Left lobe of liver (tissue), 2 donors: Measurements from ENCODE around the gene DYNC1I1. TPM values are rescaled to one million over a fixed set of nuclear protein-coding genes. Genes with fewer than 3 reads are reported as not detected.

Experiments used
- ATAC-seq: fragments of 200-7000 bp; cut with Tn5 transposase; one replicate; pipeline ENCODE4 v1.9.1; 2020; ENCODE audit warnings: mild to moderate bottlenecking, moderate library complexity
- DNase-seq: peaks from one replicate; pipeline ENCODE4 v3.0.0-alpha.2; 2020; ENCODE audit warnings: low spot score
- total RNA-seq: library from RNA; stranded (reverse); gene quantifications from one replicate; pipeline ENCODE4 v1.2.1, GENCODE V29; 2021
- donor health status: DM: no; HTN: no; CAD: no; lungs with moderate emphysema.
- donor health status: DM: no; HTN: yes; CAD: no.

Gene DYNC1I1
- total RNA-seq, 1 donor from 2014 or later: 0.15 TPM

- ATAC-seq (no peak), DNase-seq (no peak)
Observed at GRCh38 chr7:95845007-95845406, 72.7 kb downstream of the DYNC1I1 start.

GRCh38 chr7:95847061-95847460 is 74.7 kb downstream of the DYNC1I1 start:
- DNase-seq (no peak), ATAC-seq (no peak)

GRCh38 chr7:95859429-95859828 is 87.1 kb downstream of the DYNC1I1 start:
- DNase-seq (no peak), ATAC-seq (no peak)

GRCh38 chr7:95861041-95861440 is 88.7 kb downstream of the DYNC1I1 start:
- ATAC-seq (no peak), DNase-seq (no peak)

- no peak for DNase-seq
- ATAC-seq: no peak
Observed at GRCh38 chr7:95863623-95864022, 91.3 kb downstream of the DYNC1I1 start.

- ATAC-seq (no peak), DNase-seq (no peak)
Observed at GRCh38 chr7:95865716-95866371, 93.5 kb downstream of the DYNC1I1 start.

GRCh38 chr7:95867309-95867708 is 95.0 kb downstream of the DYNC1I1 start:
- DNase-seq (no peak), ATAC-seq (no peak)

- ATAC-seq (peak; percentile 87), DNase-seq (no peak)
Observed at GRCh38 chr7:95871075-95871848, 98.9 kb downstream of the DYNC1I1 start.

- DNase-seq: no peak
- ATAC-seq: no peak
Observed at GRCh38 chr7:95871896-95872295, 99.5 kb downstream of the DYNC1I1 start.

- no peak for ATAC-seq
- no peak for DNase-seq
Observed at GRCh38 chr7:95874129-95874528, 101.8 kb downstream of the DYNC1I1 start.

GRCh38 chr7:95874541-95875265 is 102.3 kb downstream of the DYNC1I1 start:
- no peak for ATAC-seq
- DNase-seq: no peak

- ATAC-seq: peak; percentile 92
- peak; percentile 64 for DNase-seq
Observed at GRCh38 chr7:95875519-95875918, 103.2 kb downstream of the DYNC1I1 start.

- ATAC-seq: no peak
- no peak for DNase-seq
Observed at GRCh38 chr7:95878677-95879076, 106.3 kb downstream of the DYNC1I1 start.

- ATAC-seq (no peak), DNase-seq (no peak)
Observed at GRCh38 chr7:95881597-95881996, 109.2 kb downstream of the DYNC1I1 start.

GRCh38 chr7:95883217-95883616 is 110.9 kb downstream of the DYNC1I1 start:
- DNase-seq (no peak), ATAC-seq (no peak)

GRCh38 chr7:95886501-95887090 is 114.2 kb downstream of the DYNC1I1 start:
- ATAC-seq (peak; percentile 31), DNase-seq (no peak)

GRCh38 chr7:95893484-95893883 is 121.1 kb downstream of the DYNC1I1 start:
- no peak for DNase-seq
- ATAC-seq: no peak

- DNase-seq (no peak), ATAC-seq (no peak)
Observed at GRCh38 chr7:95897557-95898251, 125.3 kb downstream of the DYNC1I1 start.

GRCh38 chr7:95899919-95900513 is 127.7 kb downstream of the DYNC1I1 start:
- DNase-seq (no peak), ATAC-seq (no peak)

GRCh38 chr7:95901006-95901405 is 128.7 kb downstream of the DYNC1I1 start:
- no peak for DNase-seq
- no peak for ATAC-seq
